Tongue (tissue), 2 donors: Measurements from ENCODE around the gene CTDSPL2. TPM values are rescaled to one million over a fixed set of nuclear protein-coding genes. Genes with fewer than 3 reads are reported as not detected.
"Not testable (repeated sequence)": the region's sequence is repeated elsewhere in the genome, so short reads cannot be mapped to it uniquely, and the experiment has no call there.

Experiments used
- DNase-seq: peaks from one replicate; pipeline ENCODE4 v3.0.0-alpha.2; 2015
- total RNA-seq: library from RNA; depleted of rRNA; stranded (reverse); fragments of >200 nt; gene quantifications from one replicate; pipeline ENCODE4 v1.2.3, GENCODE V29; 2014

Gene CTDSPL2
- total RNA-seq, 1 donor from 2014 or later, result 111 TPM

- no peak for DNase-seq
Observed at GRCh38 chr15:44485880-44486279, 58.5 kb downstream of the CTDSPL2 start.

DNA sequence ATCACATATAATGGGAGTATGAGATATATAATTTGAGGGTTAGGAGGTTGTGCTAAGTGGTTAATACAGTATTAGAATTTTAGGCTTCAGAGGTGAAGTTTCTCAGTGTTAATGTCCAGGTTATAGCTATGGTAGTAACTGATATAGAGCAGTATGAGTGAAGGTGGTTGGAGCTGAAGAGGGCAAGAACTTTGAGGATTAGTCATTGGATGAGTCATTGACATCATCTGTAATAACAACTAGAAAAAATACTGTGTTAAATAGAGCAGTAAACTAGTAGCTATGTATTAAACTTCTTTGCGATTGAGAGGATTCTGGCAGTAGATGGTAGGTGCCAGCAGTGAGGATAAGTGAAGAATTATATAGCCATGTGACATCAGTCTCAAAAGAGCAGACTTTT lies 62.0 kb downstream of the CTDSPL2 start:
- no peak for DNase-seq

- no peak for DNase-seq
Observed at GRCh38 chr15:44490622-44491021, 63.2 kb downstream of the CTDSPL2 start.

DNA sequence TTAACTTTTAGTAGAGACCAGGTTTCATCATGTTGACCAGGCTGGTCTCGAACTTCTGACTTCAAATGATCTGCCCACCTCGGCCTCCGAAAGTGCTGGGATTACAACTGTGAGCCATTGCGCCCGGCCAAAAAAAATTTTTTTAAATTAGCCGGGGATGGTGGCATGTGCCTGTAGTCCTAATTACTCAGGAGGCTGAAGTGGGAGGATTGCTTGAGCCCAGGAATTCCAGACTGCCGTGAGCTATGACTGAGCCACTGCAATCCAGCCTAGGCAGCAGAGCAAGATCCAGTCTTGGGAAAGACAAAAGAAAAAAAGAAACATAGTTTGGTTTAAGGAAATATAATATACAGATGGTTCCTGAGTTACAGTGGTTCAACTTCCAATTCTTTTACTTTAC lies 64.6 kb downstream of the CTDSPL2 start:
- no peak for DNase-seq

DNA sequence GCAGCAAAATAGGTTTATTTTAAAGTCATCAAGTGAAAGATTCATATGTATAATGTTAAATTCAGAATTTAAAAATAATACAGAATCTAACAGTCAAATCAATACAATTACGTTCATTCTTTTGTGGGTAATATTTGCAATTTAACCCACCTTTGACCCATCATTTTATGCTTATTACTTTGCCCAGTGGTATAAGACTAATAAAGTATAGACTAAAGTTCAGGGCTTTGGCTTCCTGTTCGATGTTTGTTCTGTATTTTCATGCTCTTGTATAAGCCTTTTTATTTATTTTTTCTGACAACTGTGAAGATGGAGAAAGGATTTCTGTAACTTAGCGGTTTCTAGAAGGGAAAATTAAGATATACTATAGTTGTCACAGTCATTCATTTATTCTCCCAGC lies 65.2 kb downstream of the CTDSPL2 start:
- DNase-seq, result no peak

- no peak for DNase-seq
Observed at GRCh38 chr15:44495562-44495961, 68.1 kb downstream of the CTDSPL2 start.

- no peak for DNase-seq
Observed at GRCh38 chr15:44500555-44500954, 73.1 kb downstream of the CTDSPL2 start.

- DNase-seq, result peak; percentile 58
Observed at GRCh38 chr15:44501768-44502366, 74.4 kb downstream of the CTDSPL2 start.

DNA sequence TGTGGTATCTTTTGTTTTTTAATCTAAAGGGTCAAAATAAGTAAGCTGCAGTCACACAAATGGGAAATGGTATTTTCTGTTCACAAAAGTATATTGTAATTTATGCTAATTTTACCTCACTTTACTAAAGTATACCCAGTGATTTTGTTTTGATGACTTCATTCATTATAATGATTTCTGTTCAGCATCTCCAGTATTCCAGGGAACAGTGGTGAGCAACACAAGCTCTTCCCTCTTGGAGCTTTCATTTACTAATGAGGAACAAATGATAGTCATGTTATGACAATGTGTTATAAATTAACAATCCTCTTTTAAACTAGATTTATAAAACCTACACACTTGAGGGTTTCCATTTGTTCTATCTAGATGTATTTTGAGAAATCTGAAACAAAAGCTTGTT lies 89.0 kb downstream of the CTDSPL2 start:
- no peak for DNase-seq

DNA sequence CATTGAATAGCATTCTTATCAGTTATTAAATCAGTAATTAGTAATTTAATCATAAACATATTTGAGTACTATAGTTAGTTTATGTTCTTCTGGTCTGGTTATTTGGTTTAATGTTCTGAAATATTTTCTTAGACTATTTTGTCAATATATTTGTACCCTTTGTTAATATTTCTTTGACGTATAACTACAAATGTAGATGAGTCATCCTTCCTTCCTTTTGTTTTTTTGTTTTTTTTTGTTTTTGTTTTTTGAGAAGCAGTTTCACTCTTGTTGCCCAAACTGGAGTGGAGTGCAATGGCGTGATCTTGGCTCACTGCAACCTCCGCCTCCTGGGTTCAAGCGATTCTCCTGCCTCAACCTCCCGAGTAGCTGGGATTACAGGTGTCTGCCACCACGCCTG lies 92.1 kb downstream of the CTDSPL2 start:
- DNase-seq, result no peak

DNA sequence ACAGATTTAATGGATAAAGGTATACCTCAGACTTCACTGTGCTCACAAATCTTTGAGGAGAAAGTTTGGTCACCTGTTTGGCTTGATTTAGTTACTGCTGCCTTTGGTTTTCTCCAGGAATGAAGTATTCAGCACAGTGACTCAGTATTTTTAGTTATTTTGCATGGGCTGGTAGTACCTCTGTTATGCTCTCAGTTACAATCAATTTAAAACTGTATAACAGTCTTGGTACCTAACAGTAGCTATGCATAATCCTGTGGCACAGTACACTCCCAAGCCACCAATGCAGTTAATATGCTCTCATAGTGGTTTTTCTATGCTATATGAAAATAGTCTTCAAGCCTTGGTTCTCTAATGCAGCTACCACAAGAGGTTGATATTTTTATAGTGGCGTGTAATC lies 97.6 kb downstream of the CTDSPL2 start:
- no peak for DNase-seq

- DNase-seq, result no peak
Observed at GRCh38 chr15:44527241-44527640, 99.8 kb downstream of the CTDSPL2 start.

DNA sequence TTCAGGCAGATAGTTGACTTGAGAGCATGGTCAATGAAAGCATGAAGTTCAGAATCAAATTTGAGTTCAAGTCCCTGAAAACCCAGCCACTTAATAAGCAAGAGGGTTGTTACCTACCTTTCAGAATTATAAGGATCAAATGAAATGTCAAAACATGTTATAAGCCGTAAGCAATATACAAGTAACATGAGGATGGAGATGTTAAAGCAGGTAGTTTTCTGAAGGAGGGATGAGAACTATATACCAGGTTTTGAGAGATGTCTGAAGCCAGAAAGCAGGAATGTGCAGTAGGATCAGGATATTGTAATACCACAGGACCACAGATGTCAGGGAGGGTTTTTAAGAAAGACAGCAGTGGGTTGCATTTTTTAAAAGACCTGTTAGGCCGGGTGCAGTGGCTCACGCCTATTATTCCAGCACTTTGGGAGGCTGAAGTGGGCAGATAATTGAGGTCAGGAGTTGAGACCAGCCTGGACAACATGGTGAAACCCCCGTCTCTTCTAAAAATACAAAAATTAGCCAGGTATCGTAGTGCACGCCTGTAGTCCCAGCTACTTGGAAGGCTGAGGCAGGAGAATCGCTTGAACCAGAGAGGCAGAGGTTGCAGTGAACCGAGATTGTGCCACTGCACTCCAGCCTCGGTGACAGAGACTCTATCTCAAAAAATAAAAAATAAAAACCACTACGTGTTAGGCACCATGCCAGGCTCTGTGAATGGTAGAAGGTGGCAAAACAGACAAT lies 102.6 kb downstream of the CTDSPL2 start:
- no peak for DNase-seq

DNA sequence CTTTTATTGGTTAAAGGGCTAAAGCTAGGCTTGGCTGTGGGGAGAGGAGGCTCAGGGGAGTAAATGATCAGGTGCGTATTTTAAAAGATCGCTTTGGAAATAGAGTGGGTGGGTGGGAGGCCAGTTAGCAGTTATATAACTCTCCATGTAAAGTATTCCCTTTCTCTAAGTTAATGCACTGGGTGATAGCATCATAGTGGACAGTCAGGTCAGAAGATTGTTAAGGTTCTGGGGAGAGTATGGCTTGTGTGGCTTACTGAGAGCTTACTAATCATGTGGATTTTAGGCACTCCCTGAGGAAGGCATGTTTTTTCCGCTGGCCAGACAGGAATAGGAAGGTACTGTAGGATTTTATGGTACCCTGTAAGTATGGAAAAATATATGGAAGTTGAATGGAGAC lies 103.2 kb downstream of the CTDSPL2 start:
- DNase-seq, result no peak

- not testable (repeated sequence) for DNase-seq
Observed at GRCh38 chr15:44532275-44532674, 104.8 kb downstream of the CTDSPL2 start.

DNA sequence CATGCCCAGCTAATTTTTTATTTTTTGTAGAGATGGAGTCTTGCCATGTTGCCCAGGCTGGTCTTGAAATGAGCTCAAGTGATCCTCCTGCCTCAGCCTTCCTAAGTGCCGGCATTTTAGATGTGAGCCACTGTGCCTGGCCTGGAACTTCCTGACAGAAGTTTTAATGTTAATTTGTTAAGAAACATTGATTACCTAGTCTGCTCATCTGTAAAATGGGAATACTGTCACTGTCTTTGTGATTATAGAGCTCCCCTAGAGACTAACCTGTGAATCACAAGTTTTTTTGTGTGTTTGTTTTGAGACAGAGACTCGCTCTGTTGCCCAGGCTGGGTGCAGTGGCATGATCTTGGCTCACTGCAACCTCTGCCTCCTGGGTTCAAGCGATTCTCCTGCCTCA lies 105.3 kb downstream of the CTDSPL2 start:
- DNase-seq, result no peak

- no peak for DNase-seq
Observed at GRCh38 chr15:44535092-44535491, 107.7 kb downstream of the CTDSPL2 start.

DNA sequence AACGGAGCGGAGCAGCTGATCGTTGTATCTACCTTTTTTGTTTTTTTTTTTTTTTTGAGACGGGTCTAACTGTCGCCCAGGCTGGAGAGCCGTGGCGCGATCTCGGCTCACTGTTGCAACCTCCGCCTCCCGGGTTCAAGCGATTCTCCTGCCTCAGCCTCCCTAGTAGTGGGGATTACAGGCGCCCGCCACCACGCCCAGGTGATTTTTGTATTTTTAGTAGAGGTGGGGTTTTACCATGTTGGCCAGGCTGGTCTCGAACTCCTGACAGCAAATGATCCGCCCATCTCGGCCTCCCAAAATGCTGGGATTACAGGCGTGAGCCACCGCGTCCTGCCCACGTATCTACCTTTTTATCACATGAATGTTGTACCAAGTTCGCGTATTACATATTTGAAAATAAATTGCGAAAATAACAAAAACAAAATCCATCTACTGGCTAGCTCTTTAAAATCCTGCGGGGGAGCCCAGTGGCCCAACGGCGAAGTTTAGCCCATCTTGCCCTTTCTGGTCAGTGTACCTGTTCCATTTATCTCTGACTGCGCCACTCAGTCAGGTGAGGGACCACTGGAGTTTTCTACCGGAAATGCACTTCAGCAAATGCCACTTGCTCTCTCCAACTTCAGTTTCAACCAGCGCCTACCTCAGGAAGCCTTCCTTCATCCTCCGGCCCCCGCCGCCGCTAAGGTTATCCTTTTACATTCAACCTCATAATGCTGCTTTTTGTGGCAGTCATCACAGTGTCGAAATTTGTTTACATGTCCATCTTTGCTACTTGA lies 108.3 kb downstream of the CTDSPL2 start:
- DNase-seq, result no peak

GRCh38 chr15:44536302-44536961 lies 109.0 kb downstream of the CTDSPL2 start:
- no peak for DNase-seq

DNA sequence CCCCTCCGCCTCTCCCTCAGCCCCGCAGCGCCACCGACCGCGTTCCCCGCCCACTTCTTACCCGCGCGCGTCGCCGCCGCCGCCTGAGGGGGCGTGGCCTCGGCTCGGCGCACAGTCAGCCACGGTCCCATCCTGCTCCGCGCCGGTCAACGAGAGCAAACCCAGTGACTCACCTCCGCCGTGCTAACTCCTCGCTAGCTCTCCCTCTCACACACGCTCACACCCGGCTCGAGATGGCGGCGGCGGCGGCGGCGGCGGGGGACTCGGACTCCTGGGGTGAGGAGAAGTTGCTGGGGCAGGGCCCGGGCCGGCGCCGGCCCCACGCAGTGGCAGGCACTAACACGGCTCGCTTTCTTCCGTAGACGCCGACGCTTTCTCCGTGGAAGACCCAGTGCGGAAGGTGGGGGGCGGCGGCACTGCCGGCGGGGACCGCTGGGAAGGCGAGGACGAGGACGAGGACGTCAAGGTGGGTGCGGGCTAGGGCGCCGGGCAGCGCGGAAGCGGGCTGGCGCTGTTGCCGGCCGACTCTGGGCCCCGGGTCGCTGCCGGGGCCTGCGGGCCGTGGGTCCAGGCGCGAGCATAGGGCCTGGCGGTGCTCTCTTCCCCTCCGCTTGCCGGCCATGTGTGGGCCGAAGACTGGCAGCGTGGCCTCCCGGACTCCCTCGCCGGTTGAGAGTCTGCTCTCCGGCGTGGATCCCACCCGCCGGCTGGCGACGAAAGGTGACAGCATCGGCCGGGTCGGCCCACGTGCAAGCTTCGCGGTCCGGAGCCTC lies 109.7 kb downstream of the CTDSPL2 start, which contains the start of gene EIF3J:
Gene EIF3J, plus strand, starts transcription at position 186 of the 773 bp plus-strand sequence. Its CDS starts 48 bp downstream, at position 234.
- peak; percentile 98 for DNase-seq

GRCh38 chr15:44537735-44538240 lies 110.4 kb downstream of the CTDSPL2 start:
- DNase-seq, result no peak
